ENCODE measurements around the gene ZDHHC13. TPM values are rescaled to one million over a fixed set of nuclear protein-coding genes. Genes with fewer than 3 reads are reported as not detected.

The ZDHHC13 gene
- total RNA-seq, 1 donor from 2014 or later = 15.5 TPM

- no peak for DNase-seq (ENCODE audit: low read depth in 2 of 2)
These were observed 85.0 kb downstream of the ZDHHC13 start, which contains the start of gene CSRP3 for GRCh38 chr11:19201737-19202605. Gene CSRP3 (minus strand): TSS chr11:19201983. CDS start chr11:19192448, 9,535 bp downstream.

GRCh38 chr11:19204836-19205235, 87.9 kb downstream of the ZDHHC13 start:
- DNase-seq (ENCODE audit: low read depth in 2 of 2) = no peak

GRCh38 chr11:19208181-19208580, 91.2 kb downstream of the ZDHHC13 start:
- DNase-seq (ENCODE audit: low read depth in 2 of 2) = no peak

GRCh38 chr11:19208959-19209546, 92.1 kb downstream of the ZDHHC13 start:
- no peak for DNase-seq (ENCODE audit: low read depth in 2 of 2)

- no peak for DNase-seq (ENCODE audit: low read depth in 2 of 2)
These were observed 92.8 kb downstream of the ZDHHC13 start for GRCh38 chr11:19209617-19210370.

GRCh38 chr11:19216021-19216420, 99.1 kb downstream of the ZDHHC13 start:
- no peak for DNase-seq (ENCODE audit: low read depth in 2 of 2)

GRCh38 chr11:19216709-19217374, 99.9 kb downstream of the ZDHHC13 start:
- no peak for DNase-seq (ENCODE audit: low read depth in 2 of 2)

GRCh38 chr11:19218216-19218615, 101.2 kb downstream of the ZDHHC13 start:
- DNase-seq (ENCODE audit: low read depth in 2 of 2) = no peak

GRCh38 chr11:19218786-19219460, 102.0 kb downstream of the ZDHHC13 start:
- no peak for DNase-seq (ENCODE audit: low read depth in 2 of 2)

- no peak for DNase-seq (ENCODE audit: low read depth in 2 of 2)
These were observed 104.1 kb downstream of the ZDHHC13 start for GRCh38 chr11:19220903-19221724.

- DNase-seq (ENCODE audit: low read depth in 2 of 2) = no peak
These were observed 108.2 kb downstream of the ZDHHC13 start for GRCh38 chr11:19225123-19225522.

- DNase-seq (ENCODE audit: low read depth in 2 of 2) = no peak
These were observed 108.6 kb downstream of the ZDHHC13 start for GRCh38 chr11:19225581-19225980.

Other genes with a start within 250 kb of the ZDHHC13 start
- gene MRGPRX1, start 177.8 kb upstream of the ZDHHC13 start, total RNA-seq = not detected in 2 replicates
- not detected in 2 replicates for gene MRGPRX2, start 56.5 kb upstream of the ZDHHC13 start, total RNA-seq
- not detected in 2 replicates for gene CSRP3, start 84.8 kb downstream of the ZDHHC13 start, total RNA-seq
- gene E2F8, start 123.8 kb downstream of the ZDHHC13 start, total RNA-seq = 0.76 and 0.90 TPM in 2 replicates

All from dermis microvascular lymphatic vessel endothelial cell (primary cell).